ENCODE data around the gene DERA.
"Not testable (repeated sequence)": the region's sequence is repeated elsewhere in the genome, so short reads cannot be mapped to it uniquely, and the experiment has no call there.

Gene DERA

GRCh38 chr12:16016748-16017147, 105.6 kb downstream of the DERA start:
- no peak for DNase-seq

GRCh38 chr12:16018306-16018705, 107.2 kb downstream of the DERA start:
- DNase-seq: no peak

- DNase-seq: no peak
Observed at GRCh38 chr12:16019136-16019535, 108.0 kb downstream of the DERA start.

GRCh38 chr12:16020031-16020430, 108.9 kb downstream of the DERA start:
- DNase-seq: no peak

GRCh38 chr12:16021026-16021425, 109.9 kb downstream of the DERA start:
- DNase-seq: no peak

- DNase-seq: no peak
Observed at GRCh38 chr12:16021676-16022075, 110.5 kb downstream of the DERA start.

GRCh38 chr12:16027002-16027401, 115.9 kb downstream of the DERA start:
- DNase-seq: no peak

GRCh38 chr12:16030744-16031143, 119.6 kb downstream of the DERA start:
- no peak for DNase-seq

- DNase-seq: no peak
Observed at GRCh38 chr12:16034136-16034817, 123.1 kb downstream of the DERA start.

- DNase-seq: no peak
Observed at GRCh38 chr12:16036073-16036472, 124.9 kb downstream of the DERA start.

- DNase-seq: no peak
Observed at GRCh38 chr12:16037533-16037932, 126.4 kb downstream of the DERA start.

GRCh38 chr12:16043480-16043879, 132.3 kb downstream of the DERA start:
- no peak for DNase-seq

GRCh38 chr12:16046266-16046665, 135.1 kb downstream of the DERA start:
- no peak for DNase-seq

- DNase-seq: no peak
Observed at GRCh38 chr12:16048511-16048910, 137.4 kb downstream of the DERA start.

GRCh38 chr12:16056910-16057309, 145.8 kb downstream of the DERA start:
- DNase-seq: no peak

- DNase-seq: not testable (repeated sequence)
Observed at GRCh38 chr12:16057351-16057751, 146.2 kb downstream of the DERA start.

GRCh38 chr12:16062611-16063010, 151.5 kb downstream of the DERA start:
- DNase-seq: no peak

- DNase-seq: no peak
Observed at GRCh38 chr12:16063726-16064125, 152.6 kb downstream of the DERA start.

GRCh38 chr12:16070113-16070512, 159.0 kb downstream of the DERA start:
- no peak for DNase-seq

- DNase-seq: no peak
Observed at GRCh38 chr12:16072678-16073077, 161.5 kb downstream of the DERA start.

GRCh38 chr12:16074894-16075293, 163.8 kb downstream of the DERA start:
- no peak for DNase-seq

GRCh38 chr12:16075887-16076286, 164.8 kb downstream of the DERA start:
- DNase-seq: no peak

- no peak for DNase-seq
Observed at GRCh38 chr12:16076557-16076956, 165.4 kb downstream of the DERA start.

GRCh38 chr12:16076970-16077522, 165.9 kb downstream of the DERA start:
- no peak for DNase-seq

GRCh38 chr12:16086462-16086861, 175.3 kb downstream of the DERA start:
- no peak for DNase-seq
